Measurements from ENCODE around the gene DNAI1.
A peak's percentile ranks its signal among the peaks of the same experiment; 100 is the strongest.
"Not testable (repeated sequence)": the region's sequence is repeated elsewhere in the genome, so short reads cannot be mapped to it uniquely, and the experiment has no call there.

DNAI1 gene

DNA sequence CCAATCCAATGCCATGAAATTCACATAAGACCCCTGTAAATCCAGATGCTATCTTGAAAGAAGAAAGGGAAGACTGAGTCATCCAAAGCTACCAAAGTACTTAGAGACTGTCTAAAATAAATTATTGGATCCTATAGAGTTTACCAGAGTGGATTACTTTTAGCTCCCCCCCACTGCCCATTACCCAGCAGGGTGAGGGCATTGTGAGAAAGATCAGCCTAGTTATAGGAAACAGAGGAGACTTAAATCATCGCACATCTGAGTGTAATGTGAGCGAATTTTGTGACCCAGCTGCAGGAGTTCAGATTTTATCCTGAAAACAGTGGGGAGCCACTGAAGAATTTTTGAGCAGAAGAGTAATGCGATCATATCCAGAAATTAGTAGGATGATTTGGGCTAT, 65.7 kb downstream of the DNAI1 start:
- no peak overlapping the region for H3K27ac ChIP-seq
- DNase-seq (ENCODE audit: low read depth, low spot score) = no peak

DNA sequence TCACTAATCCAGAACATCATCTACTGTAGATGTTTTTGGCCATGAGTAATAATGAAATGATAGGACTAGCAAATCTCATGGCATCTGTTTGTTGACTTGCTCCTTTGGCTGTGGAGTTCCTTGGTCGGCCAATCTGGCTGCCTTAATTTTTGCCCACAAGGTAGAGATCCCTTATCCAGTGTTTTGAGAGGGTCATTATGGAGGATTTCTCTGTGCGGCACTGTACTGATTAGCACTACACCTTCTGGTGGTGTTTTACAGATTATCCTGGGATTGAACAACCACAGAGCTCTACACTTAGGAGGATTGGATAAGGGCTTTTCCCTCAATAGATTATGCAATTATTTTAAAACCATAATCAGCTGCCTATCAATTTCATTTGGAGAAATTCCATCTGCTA, 67.4 kb downstream of the DNAI1 start:
- no peak overlapping the region for H3K27ac ChIP-seq
- DNase-seq (ENCODE audit: low read depth, low spot score) = no peak

DNA sequence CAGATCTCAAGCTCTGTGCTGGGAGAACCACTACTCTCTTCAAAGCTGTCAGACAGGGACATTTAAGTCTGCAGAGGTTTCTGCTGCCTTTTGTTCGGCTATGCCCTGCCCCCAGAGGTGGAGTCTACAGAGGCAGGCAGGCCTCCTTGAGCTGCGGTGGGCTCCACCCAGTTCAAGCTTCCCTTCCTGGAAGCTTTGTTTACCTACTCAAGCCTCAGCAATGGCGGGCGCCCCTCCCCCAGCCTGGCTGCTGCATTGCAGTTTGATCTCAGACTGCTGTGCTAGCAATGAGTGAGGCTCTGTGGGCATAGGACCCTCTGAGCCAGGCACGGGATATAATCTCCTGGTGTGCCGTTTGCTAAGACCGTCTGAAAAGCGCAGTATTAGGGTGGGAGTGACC, 73.4 kb downstream of the DNAI1 start:
- DNase-seq (ENCODE audit: low read depth, low spot score) = not testable (repeated sequence)

DNA sequence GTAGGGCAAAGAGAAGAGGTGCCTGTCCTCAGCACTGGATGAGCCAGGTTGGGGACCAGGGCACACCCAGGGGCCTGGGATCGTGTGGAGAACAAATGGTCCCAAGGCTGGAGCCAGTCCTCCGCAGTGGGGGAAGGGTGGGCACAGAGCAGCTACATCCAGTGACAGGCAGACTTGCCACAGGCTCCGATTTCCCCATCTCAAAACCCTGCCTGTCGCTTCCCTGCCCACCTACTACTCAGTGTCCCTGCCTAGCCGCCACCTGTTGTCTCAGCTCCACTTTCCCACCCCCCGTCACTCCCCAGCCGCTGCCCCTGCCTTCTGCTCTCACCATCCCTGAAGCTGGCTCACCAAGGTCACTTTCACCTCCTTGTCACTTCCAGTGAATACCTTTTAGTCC, 78.1 kb downstream of the DNAI1 start:
- no peak for DNase-seq (ENCODE audit: low read depth, low spot score)

More for the DNA sequence above, 73.4 kb downstream of the DNAI1 start:
- H3K27ac ChIP-seq = not testable (repeated sequence)

GRCh38 chr9:34540827-34541226, 82.2 kb downstream of the DNAI1 start:
- H3K27ac ChIP-seq = no peak overlapping the region
- DNase-seq (ENCODE audit: low read depth, low spot score) = peak; percentile 44

More for the DNA sequence above, 78.1 kb downstream of the DNAI1 start:
- no peak overlapping the region for H3K27ac ChIP-seq

DNA sequence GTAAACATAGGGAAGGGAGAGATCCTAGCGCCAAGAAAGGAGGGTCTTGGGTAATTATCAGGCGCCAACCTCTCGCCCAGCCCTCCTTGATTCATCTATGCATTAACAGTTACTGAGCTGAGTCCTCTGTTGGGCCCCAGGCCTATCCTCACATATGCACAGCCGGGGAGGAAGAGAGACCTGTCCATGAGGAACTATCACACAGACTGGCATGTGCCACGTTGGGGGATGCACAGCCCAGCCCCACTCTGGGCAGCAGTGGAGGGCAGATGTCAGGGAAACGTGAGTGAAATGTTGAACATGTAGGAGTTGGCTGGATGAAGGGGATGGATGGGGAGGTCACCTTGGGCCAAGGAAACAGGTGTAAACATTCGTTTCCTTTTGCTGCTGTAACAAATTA, 82.9 kb downstream of the DNAI1 start:
- DNase-seq (ENCODE audit: low read depth, low spot score) = no peak
- H3K27ac ChIP-seq = no peak overlapping the region

GRCh38 chr9:34544035-34544434, 85.4 kb downstream of the DNAI1 start:
- H3K27ac ChIP-seq = no peak overlapping the region
- no peak for DNase-seq (ENCODE audit: low read depth, low spot score)

GRCh38 chr9:34545497-34545896, 86.9 kb downstream of the DNAI1 start:
- DNase-seq (ENCODE audit: low read depth, low spot score) = no peak
- no peak overlapping the region for H3K27ac ChIP-seq

- no peak overlapping the region for H3K27ac ChIP-seq
- no peak for DNase-seq (ENCODE audit: low read depth, low spot score)
Measured at GRCh38 chr9:34546102-34546833, 87.7 kb downstream of the DNAI1 start.

DNA sequence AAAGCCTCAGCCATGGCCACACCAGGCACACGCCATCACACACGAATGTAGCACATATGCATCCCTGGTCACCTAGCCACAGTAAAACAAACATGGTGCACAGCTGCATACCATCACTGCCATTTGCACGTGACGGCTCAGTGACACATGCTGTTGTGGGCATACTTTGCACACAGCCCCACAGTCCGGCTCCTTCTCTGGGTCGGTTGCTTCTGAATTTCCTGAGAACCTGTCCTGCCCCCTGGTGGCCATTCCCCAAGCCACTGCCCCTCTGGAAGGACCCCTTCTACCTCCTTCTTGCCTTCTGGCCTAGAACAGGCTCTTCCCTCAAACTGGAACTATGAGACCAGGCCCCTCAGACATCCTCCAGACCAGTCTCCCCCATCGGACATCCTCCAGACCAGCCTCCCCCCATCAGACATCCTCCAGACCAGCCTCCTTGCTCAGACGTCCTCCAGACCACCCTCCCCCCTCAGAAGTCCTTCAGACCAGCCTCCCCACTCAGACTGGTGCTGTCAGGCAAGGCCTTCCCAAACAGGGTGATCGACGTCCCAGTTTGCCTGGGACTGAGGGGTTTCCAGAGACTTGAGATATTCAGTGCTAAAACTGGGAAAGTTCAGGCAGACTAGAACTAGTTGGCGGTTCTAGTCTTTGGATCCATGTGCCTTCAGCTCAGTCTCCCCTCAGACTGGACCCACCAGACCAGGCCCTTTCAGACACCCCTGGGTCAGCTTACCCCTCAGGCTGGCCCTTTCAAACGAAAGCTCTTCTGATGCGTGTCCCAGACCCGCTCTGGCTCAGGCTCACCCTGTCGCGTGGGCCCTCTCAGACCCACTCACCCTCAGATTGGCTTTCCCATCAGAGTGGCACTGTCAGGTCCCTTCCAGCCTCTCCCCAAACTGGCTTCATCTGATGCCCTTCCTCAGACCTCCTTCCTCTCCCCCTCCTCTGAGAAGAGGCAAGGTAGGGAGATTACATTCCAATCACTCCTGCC, 88.5 kb downstream of the DNAI1 start:
- peak; percentile 27 for DNase-seq (ENCODE audit: low read depth, low spot score)

GRCh38 chr9:34547960-34548611, 89.5 kb downstream of the DNAI1 start:
- H3K27ac ChIP-seq = no peak overlapping the region
- DNase-seq (ENCODE audit: low read depth, low spot score) = no peak

More for the DNA sequence above, 88.5 kb downstream of the DNAI1 start:
- no peak overlapping the region for H3K27ac ChIP-seq

- H3K27ac ChIP-seq = no peak overlapping the region
- DNase-seq (ENCODE audit: low read depth, low spot score) = no peak
Measured at GRCh38 chr9:34549407-34549732, 90.8 kb downstream of the DNAI1 start.

GRCh38 chr9:34550016-34550680, 91.5 kb downstream of the DNAI1 start:
- no peak for DNase-seq (ENCODE audit: low read depth, low spot score)
- H3K27ac ChIP-seq = no peak overlapping the region

GRCh38 chr9:34550681-34551270, 92.2 kb downstream of the DNAI1 start:
- DNase-seq (ENCODE audit: low read depth, low spot score) = no peak
- H3K27ac ChIP-seq = no peak overlapping the region

- no peak overlapping the region for H3K27ac ChIP-seq
- DNase-seq (ENCODE audit: low read depth, low spot score) = no peak
Measured at GRCh38 chr9:34551751-34552605, 93.4 kb downstream of the DNAI1 start.

GRCh38 chr9:34552606-34552981, 94.0 kb downstream of the DNAI1 start:
- no peak overlapping the region for H3K27ac ChIP-seq
- no peak for DNase-seq (ENCODE audit: low read depth, low spot score)

- no peak overlapping the region for H3K27ac ChIP-seq
- no peak for DNase-seq (ENCODE audit: low read depth, low spot score)
Measured at GRCh38 chr9:34552986-34553385, 94.4 kb downstream of the DNAI1 start.

- no peak overlapping the region for H3K27ac ChIP-seq
- DNase-seq (ENCODE audit: low read depth, low spot score) = no peak
Measured at GRCh38 chr9:34553511-34554021, 95.0 kb downstream of the DNAI1 start.
